Middle frontal gyrus (tissue), 1 donor: Measurements from ENCODE around the gene KDM2A.
"Not testable (repeated sequence)": the region's sequence is repeated elsewhere in the genome, so short reads cannot be mapped to it uniquely, and the experiment has no call there.

ENCODE experiments used
- DNase-seq: peaks from one replicate; pipeline ENCODE4 v3.0.0-alpha.2; 2015; ENCODE audit warnings: low spot score; ENCODE audit errors: extremely low spot score

KDM2A gene

GRCh38 chr11:67117672-67118180, 1.3 kb upstream of the KDM2A start:
- DNase-seq: no peak

GRCh38 chr11:67118181-67118766, 789 bp upstream of the KDM2A start:
- no peak for DNase-seq

- DNase-seq: no peak
These were observed 725 bp downstream of the KDM2A start for GRCh38 chr11:67119585-67120391.

- DNase-seq: no peak
These were observed 1.4 kb downstream of the KDM2A start for GRCh38 chr11:67120456-67120855.

- DNase-seq: no peak
These were observed 2.0 kb downstream of the KDM2A start for GRCh38 chr11:67120881-67121710.

GRCh38 chr11:67123801-67124200, 4.7 kb downstream of the KDM2A start:
- not testable (repeated sequence) for DNase-seq

GRCh38 chr11:67126243-67126642, 7.2 kb downstream of the KDM2A start:
- not testable (repeated sequence) for DNase-seq

- DNase-seq: no peak
These were observed 7.9 kb downstream of the KDM2A start for GRCh38 chr11:67126986-67127385.

GRCh38 chr11:67130861-67131260, 11.8 kb downstream of the KDM2A start:
- not testable (repeated sequence) for DNase-seq

GRCh38 chr11:67136156-67136555, 17.1 kb downstream of the KDM2A start:
- DNase-seq: no peak

- no peak for DNase-seq
These were observed 19.9 kb downstream of the KDM2A start for GRCh38 chr11:67138922-67139321.

GRCh38 chr11:67146516-67147226, 27.6 kb downstream of the KDM2A start:
- DNase-seq: no peak

- DNase-seq: no peak
These were observed 34.9 kb downstream of the KDM2A start for GRCh38 chr11:67153971-67154370.

- no peak for DNase-seq
These were observed 35.7 kb downstream of the KDM2A start for GRCh38 chr11:67154726-67155125.

GRCh38 chr11:67157691-67158090, 38.6 kb downstream of the KDM2A start:
- DNase-seq: no peak

- no peak for DNase-seq
These were observed 39.2 kb downstream of the KDM2A start for GRCh38 chr11:67158221-67158620.

GRCh38 chr11:67160045-67160444, 41.0 kb downstream of the KDM2A start:
- DNase-seq: no peak

GRCh38 chr11:67160872-67161783, 42.1 kb downstream of the KDM2A start:
- no peak for DNase-seq

- no peak for DNase-seq
These were observed 43.9 kb downstream of the KDM2A start for GRCh38 chr11:67163006-67163405.

GRCh38 chr11:67165623-67166022, 46.6 kb downstream of the KDM2A start:
- no peak for DNase-seq
